ENCODE measurements around the gene TMEM44.

The TMEM44 gene

GRCh38 chr3:194582196-194582905 is 50.9 kb downstream of the TMEM44 start:
- DNase-seq (ENCODE audit: low read depth in 2 of 2, low spot score in 1 of 2), result no peak

- no peak for DNase-seq (ENCODE audit: low read depth in 2 of 2, low spot score in 1 of 2)
These were observed 54.1 kb downstream of the TMEM44 start for GRCh38 chr3:194579091-194579606.

GRCh38 chr3:194577986-194578905 is 55.0 kb downstream of the TMEM44 start:
- DNase-seq (ENCODE audit: low read depth in 2 of 2, low spot score in 1 of 2), result no peak

- no peak for DNase-seq (ENCODE audit: low read depth in 2 of 2, low spot score in 1 of 2)
These were observed 57.6 kb downstream of the TMEM44 start for GRCh38 chr3:194575484-194576210.

- DNase-seq (ENCODE audit: low read depth in 2 of 2, low spot score in 1 of 2), result no peak
These were observed 58.4 kb downstream of the TMEM44 start for GRCh38 chr3:194574639-194575483.

GRCh38 chr3:194573680-194574437 is 59.4 kb downstream of the TMEM44 start:
- no peak for DNase-seq (ENCODE audit: low read depth in 2 of 2, low spot score in 1 of 2)

GRCh38 chr3:194572944-194573491 is 60.2 kb downstream of the TMEM44 start:
- DNase-seq (ENCODE audit: low read depth in 2 of 2, low spot score in 1 of 2), result no peak

GRCh38 chr3:194572143-194572789 is 61.0 kb downstream of the TMEM44 start:
- DNase-seq (ENCODE audit: low read depth in 2 of 2, low spot score in 1 of 2), result no peak

- no peak for DNase-seq (ENCODE audit: low read depth in 2 of 2, low spot score in 1 of 2)
These were observed 61.6 kb downstream of the TMEM44 start for GRCh38 chr3:194571491-194572142.

GRCh38 chr3:194570898-194571297 is 62.3 kb downstream of the TMEM44 start:
- DNase-seq (ENCODE audit: low read depth in 2 of 2, low spot score in 1 of 2), result no peak

GRCh38 chr3:194570235-194570634 is 63.0 kb downstream of the TMEM44 start:
- DNase-seq (ENCODE audit: low read depth in 2 of 2, low spot score in 1 of 2), result no peak

- DNase-seq (ENCODE audit: low read depth in 2 of 2, low spot score in 1 of 2), result no peak
These were observed 64.0 kb downstream of the TMEM44 start for GRCh38 chr3:194569252-194569651.

- DNase-seq (ENCODE audit: low read depth in 2 of 2, low spot score in 1 of 2), result no peak
These were observed 67.5 kb downstream of the TMEM44 start for GRCh38 chr3:194565597-194566190.

- DNase-seq (ENCODE audit: low read depth in 2 of 2, low spot score in 1 of 2), result no peak
These were observed 70.2 kb downstream of the TMEM44 start for GRCh38 chr3:194562986-194563385.

- DNase-seq (ENCODE audit: low read depth in 2 of 2, low spot score in 1 of 2), result no peak
These were observed 71.8 kb downstream of the TMEM44 start for GRCh38 chr3:194561306-194561974.

- DNase-seq (ENCODE audit: low read depth in 2 of 2, low spot score in 1 of 2), result no peak
These were observed 73.2 kb downstream of the TMEM44 start for GRCh38 chr3:194560047-194560446.

GRCh38 chr3:194559530-194559929 is 73.7 kb downstream of the TMEM44 start:
- no peak for DNase-seq (ENCODE audit: low read depth in 2 of 2, low spot score in 1 of 2)
